SIG-M5 (cell line): ENCODE results near the gene MEST.
"Not testable (repeated sequence)": the region's sequence is repeated elsewhere in the genome, so short reads cannot be mapped to it uniquely, and the experiment has no call there.

Source experiments
- DNase-seq: peaks from one replicate; lab custom pipeline; 2025; lab: John Stamatoyannopoulos, UW

MEST gene, protein sequence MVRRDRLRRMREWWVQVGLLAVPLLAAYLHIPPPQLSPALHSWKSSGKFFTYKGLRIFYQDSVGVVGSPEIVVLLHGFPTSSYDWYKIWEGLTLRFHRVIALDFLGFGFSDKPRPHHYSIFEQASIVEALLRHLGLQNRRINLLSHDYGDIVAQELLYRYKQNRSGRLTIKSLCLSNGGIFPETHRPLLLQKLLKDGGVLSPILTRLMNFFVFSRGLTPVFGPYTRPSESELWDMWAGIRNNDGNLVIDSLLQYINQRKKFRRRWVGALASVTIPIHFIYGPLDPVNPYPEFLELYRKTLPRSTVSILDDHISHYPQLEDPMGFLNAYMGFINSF

DNA sequence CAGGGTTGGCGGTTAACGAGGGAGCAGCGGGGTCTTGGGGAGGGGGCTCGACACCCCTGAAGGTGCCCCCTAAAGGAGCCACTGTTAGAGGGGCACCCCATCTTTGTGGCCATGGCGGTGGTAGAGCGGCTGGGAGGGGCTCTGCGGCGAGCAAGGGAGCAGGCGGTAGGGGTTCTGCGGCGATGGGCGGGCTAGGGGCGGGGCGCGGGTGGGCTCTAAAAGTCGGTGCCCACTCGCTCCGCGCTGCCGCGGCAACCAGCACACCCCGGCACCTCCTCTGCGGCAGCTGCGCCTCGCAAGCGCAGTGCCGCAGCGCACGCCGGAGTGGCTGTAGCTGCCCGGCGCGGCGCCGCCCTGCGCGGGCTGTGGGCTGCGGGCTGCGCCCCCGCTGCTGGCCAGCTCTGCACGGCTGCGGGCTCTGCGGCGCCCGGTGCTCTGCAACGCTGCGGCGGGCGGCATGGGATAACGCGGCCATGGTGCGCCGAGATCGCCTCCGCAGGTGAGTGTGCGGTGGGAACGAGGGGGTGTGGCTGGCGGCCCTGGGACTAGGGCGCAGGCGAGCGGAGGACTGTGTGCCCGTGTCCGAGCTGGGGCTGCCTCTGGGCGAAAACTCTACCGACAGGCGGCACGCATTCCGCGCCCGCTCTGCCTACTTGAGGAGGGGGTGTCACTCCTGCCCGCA, at the start of gene MEST:
Gene MEST, plus strand, starts transcription at position 245 of the 682 bp plus-strand sequence. Its CDS starts 229 bp downstream, at position 474.
- no peak for DNase-seq

DNA sequence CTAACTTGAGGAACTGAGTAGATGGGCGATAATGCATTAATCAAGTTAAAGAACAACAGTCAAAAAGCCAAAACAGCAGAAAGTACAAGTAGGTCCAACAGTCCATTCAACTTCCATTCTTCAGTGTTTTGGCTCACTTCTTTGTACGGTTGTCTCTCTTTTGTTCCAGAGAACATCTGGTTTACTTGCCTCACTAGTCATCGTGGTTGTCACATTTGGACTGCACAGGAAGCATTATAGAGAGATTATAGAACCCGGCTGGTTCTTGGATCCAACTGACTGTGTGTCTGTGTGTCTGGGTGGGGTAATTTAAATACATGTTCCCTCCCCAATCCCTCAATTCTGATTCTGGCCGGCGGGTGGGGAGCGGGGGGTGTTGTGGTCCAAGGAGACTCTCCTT, 49.3 kb upstream of the MEST start:
- no peak for DNase-seq

DNA sequence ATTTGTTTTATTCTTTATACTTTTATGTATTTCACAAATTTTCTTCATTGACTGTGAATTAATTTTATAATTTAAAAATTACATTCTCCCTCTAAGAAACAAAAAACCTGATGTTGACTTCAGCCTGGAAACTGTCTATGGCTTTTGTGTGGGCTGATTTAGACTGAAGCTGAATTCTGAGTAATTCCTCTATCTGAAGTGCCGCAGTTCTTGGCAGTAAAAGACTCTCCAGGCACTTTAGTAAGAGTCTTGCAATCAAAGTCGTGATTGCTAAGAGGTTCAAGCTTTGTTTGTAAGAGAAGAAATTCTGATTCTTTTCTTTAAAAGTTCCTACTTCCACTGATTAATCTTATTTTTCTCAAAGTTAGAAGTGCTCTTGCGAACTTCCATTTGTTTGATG, 47.7 kb upstream of the MEST start:
- no peak for DNase-seq

DNA sequence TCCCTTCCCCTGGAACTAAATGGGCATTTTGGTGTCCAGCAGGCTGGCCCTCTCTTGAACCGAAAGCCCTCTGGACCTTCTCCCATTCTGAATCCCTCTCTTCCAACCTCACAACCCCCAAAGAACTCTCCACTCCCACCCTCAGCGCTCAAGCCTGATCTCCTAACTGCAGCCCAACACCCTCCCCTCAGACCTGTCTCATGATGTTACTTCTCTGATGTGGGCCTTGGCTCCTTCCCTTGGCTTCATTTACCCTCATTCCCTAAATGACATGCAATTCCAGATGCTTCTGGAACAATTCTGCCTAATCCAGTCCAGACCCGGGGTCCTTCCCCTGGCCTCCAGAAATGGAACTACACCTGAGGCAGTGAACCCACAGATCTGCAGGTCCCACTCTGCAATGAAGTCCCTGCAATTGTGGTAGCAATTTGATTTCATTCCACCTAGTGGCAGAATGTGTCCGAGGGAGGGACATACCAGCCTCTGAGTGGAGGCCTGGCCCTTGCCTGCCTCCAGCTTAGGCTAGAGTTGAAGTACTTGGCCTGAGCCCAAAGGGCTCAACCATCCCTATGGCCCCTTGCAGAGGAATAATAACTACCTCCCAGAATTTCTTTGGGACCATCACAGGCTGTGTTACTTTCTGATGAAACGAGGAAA, 47.0 kb upstream of the MEST start:
- DNase-seq = no peak

DNA sequence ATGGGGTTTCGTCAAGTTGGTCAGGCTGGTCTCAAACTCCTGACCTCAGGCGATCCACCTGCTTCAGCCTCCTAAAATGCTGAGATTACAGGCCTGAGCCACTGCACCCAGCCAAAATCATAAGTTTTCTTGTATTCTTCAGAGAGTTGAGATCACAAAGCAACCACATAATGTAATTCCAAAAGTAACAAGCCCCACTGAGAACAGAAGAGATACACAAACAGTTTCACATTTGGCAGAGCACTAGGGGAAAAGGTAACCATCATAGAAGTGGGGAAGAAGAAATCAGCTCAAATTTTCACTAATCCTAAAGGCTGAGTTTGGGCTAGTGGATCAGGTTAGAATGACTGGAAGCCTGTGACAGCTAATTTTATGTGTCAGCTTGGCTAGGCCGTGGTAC, 45.6 kb upstream of the MEST start:
- no peak for DNase-seq

DNA sequence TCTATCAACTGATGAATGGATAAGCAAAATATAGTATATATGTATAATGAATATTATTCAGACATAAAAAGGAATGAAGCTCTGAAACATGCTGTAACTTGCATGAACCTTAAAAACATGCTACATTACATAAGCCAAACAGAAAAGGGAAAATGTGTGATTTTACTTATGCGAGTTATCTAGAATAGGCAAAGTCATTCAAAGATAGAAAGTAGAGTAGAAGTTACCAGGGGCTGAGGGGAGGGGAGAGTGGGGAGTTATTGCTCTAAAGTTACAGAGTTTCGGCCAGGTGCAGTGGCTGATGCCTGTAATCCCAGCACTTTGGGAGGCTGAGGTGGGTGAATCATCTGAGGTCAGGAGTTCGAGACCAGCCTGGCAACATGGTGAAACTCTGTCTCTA, 40.5 kb upstream of the MEST start:
- DNase-seq = not testable (repeated sequence)

DNA sequence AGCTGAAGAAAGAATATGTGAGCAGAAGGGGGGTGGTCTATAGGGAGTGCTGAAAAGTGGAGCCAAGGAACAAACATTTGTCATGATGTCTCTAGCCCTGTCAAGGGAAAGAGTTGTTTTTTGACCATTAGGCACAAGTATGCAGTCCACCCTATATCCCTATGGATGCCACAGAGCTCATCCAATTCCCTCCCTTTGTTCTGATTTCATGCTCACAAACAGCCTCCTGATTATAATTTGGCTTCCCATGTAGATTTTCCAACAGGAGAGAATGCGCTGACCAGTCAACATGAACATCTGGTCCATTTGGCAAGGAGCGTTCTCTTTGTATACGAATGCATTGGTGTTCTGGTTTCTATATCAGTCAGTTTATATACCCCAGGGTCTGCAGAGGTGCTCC, 38.9 kb upstream of the MEST start:
- DNase-seq = no peak

DNA sequence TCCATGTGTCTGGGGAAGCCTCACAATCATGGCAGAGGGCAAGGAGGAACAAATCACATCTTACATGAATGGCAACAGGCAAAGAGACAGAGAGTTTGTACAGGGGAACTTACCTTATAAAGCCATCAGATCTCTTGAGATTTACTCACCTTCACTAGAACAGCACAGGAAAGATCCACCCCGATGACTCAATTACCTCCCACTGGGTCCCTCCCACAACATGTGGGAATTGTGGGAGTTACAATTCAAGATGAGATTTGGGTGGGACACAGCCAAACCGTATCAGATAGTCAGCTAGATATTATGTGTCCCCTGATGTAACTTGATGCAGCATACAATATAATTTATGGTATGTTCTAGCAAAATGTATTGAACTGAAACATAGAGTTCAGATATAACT, 36.9 kb upstream of the MEST start:
- DNase-seq = no peak

DNA sequence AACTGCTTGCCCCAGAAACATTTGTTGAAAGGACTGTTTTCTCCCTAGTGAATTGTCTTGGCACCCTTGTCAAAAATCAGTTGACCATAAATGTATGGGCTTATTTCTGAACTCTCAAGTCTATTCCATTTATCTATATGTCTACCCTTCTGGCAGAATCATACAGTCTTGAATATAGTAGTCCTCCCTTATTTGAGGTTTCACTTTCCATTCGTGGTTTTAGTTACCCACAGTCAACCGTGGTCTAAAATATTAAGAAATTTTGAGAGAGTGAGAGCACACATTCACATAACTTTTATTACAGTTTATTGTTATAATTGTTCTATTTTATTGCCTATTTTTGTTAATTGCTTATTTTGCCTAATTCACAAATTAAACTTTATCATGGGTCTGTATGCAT, 33.6 kb upstream of the MEST start:
- DNase-seq = no peak

DNA sequence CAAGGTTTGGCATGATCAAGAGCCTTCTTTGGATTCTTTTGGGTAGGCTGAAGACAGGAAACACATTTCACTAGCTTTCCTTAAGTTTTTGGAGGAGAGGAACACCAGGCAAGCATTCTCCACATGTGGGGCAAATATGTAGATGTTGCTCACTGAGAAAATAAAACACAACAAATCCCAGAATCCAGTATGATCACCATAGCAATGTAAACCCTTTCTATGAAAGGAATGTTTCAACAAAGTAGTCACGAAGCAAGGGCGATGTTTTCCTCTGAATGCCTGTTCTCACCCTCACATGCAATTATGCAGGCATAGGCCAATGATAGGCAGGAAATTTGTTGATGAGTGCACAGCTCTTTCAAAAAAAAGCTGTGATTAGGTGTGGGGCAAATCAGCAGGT, 30.6 kb upstream of the MEST start:
- DNase-seq = no peak

DNA sequence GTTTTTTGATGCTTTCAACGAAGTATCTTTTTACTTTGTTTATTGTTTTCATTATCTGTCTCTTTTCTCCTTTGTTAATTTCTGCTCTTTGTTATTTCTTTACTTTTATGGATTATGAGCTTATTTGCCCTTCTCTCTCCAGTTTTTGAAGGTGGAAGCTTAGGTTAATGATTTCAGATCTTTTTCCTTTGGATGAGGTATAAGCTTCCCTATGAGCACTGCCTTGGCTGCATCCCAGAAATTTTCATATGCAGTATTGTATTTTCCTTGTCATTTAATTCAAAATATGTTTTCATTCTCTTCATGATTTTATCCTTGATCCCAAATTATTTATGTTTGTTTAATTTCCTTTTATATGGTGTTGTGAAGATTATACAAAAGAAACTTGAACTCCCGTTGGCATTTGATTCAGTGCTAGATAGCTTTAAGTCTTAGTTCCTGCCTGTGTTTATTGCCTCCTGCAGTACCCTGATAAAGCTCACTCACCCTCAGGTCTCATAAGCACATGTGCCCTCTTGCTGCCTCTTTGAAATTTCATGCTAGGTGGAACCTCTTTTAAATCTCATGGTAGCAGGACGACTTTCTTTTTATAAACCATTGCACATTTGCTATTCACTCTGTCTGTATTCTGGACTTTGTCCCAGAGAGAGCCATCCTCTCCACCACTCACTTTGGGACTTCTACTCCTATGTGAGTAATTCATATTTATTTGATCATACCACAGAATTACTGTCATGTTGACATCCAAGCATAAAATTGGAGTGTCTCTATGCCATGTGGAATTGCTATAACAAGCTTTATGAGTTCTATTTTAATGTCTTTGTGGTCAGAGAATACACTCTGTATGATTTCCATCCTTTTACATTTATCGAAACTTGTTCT, 28.1 kb upstream of the MEST start:
- DNase-seq = no peak

DNA sequence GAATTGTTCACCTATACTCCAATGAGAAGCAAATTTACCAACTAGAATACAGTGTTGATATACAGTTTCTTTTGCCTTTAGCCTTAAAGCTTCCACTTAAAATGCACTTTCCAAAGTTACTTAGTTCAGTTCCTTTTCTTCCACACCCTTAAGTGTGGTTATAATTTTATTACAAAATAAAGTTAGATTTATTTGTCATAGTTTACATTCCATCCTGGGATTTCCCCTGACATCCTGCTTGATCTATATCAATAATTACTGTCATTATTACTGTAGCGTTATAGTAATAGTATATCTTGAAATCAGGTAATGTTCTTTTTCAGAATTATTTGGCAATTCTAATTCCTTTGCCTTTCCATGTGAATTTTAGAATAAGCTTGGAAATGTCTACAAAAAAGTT, 23.3 kb upstream of the MEST start:
- DNase-seq = no peak

DNA sequence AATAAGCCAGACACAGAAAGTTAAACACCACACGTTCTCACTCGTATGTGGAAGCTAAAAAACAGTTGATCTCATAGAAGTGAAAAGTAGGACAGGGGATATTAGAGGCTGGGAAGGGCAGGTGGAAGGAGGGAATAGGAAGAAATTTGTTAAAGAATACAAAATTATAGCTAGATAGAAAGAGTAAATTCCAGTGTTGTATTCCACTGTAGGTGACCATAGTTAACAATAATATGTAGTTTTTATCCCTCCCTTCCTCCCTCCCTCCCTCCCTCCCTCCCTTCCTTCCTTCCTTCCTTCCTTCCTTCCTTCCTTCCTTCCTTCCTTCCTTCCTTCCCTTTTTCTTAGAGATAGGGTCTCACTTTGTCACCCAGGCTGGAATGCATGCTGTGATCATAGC, 19.9 kb upstream of the MEST start:
- DNase-seq = no peak

DNA sequence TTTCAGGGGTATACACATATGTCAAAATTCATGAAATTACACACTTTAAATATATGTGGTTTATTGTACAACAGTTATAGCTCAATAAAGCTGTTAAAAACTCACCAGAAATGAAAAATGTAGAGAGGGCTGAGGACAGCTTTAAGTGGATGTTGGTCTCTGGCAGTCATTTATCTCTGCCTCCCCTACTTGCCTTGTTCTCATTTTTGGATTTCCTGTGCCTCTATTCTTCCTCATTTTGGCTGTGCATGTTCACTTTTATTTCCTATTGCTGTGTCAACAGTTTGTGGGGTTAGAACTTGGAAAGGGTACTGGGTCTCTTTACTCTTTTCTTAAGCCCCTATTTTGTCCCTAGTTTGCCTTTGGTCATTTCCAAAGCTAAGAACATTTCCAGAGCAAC, 18.6 kb upstream of the MEST start:
- DNase-seq = no peak

DNA sequence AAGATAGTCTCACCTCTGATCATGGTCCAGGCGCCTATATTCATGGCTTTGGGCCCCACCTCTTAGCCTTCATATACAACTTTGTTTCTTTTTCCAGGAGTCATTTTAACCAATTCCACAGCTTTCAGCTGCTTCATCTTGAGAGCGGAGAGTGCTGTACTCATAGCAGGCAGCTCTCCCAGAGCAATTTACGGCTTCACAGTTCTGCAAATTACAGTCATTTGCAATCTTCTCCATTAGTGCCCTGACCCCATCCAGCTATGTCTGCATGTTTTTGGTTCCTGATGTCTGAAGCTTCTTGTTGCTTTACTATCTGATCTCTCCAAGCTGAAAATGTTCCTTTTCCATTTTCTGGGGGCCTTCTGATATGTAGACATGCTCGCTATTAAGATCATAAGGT, 18.0 kb upstream of the MEST start:
- DNase-seq = no peak

DNA sequence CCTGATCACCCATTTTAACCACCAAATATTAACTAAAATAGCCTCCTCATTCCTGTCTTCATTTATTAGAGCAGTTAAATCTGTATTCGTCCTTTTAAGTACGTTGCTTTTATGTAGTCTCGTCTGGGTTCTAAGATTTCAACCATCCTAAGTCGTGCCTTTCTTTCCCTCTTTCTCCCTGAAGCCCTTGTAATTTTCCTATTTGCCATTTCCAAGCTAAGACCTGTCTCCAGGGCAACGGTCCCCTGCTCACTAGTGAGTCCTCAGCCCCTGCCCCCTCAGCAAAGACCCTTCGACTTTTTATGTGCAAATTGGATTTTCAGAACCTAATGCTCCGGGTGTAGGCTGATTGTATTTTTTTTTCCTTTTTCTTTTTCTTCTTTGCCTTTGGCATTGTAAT, 16.1 kb upstream of the MEST start:
- DNase-seq = no peak

DNA sequence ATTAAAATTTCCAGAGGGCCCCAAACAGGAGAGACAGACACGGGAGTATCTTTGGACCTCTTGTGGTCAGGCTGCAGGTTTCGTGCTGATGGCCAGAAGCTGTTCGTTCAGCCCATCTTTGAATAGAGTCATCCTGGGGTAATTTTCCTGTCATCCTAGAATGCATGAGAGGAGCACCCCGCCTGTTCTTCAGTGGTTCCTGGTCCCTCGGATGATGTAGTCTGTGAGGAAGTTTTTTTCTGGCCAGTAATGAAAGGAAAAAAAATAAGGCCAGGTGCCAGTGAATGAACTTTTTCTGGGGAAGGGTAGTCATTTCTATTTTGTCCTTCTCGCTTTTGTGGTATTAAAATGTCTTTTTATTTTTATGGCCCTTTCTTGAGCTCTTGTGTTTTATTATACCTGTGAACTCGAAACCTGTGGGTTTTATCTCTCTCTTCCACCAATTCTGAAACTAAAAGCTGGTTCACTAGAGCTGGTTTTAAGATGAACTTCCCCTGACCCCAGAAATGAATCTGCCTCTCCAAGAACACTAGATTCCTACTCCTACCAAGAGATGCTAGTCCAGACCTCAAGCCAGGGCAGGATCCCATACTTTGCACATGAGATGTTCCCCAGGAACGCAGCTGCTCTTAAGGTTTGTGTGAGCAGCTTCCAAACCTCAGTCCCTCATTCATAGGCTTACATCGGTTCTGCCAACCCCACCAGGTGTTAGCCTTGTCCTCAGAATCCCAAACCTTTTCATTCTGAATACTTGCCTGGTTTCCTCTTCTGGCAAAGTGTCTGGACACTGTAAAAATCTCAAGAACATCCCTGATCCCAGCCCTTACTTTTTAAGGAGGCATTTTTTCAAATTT, 15.4 kb upstream of the MEST start:
- DNase-seq = no peak

DNA sequence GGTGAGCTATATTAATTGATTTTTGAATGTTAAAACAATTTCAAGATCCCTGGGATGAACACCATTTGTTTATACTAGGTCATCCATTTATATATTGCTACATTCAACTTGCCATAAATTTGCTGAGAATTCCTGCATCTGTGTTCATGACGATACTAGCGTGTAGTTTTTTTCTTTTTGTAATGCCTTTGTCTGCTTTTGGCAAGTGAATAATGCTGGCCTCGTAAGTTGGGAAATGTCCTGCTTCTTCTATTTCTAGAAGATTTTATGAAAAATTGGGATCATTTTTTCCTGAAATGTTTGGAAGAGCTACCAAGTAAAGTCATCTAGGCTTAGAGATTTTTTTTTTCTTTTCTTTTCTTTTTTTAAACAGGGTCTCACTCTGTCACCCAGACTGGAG, 12.9 kb upstream of the MEST start:
- no peak for DNase-seq

DNA sequence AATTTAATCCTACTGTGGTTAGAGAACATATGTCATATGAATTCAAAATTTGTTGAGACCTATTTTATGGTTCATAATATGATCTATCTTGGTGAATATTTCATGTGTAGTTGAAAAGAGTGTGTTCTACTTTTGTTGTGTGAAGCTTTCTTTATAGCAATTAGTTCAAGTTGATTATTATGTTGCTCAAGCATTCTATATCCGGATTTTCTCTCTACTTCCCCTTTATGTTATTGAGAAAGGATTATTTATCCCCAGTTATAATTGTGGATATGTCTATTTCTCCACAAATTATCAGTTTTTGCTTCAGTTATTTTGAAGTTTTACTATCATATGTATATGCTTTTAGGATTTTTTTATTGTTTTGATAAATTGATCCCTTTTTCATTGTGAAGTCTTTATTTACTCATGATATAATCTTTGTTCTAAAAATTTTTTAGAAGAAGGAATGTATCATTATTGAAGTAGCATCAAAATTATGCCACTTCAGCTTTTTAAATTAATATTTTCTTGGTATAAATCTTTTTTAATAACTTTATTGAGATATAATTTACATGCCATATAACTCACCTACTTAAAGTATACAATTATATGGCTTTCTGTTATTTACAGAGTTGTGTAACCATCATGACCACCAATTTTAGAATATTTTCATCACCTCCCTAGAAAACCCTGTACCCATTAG, 12.0 kb upstream of the MEST start:
- no peak for DNase-seq

DNA sequence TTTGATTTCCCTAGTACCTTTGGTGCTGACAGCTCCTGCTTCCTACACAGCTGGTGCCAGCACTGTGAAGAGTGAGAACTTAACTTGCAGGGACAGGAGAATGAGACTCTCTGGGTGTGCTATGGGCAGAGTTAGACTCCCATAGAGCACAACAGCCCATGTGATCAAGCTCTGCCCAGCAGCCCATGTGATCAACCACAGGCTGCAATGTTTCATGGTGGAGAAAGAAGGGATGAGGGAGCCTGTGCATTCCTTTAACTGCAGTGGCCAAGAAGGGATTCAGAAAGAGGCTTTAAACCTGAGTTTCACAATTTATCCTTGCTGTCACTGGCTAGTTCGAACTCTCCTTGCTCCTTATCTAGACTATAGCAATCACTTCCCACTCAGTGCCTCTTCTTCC, 10.0 kb upstream of the MEST start:
- DNase-seq = no peak

DNA sequence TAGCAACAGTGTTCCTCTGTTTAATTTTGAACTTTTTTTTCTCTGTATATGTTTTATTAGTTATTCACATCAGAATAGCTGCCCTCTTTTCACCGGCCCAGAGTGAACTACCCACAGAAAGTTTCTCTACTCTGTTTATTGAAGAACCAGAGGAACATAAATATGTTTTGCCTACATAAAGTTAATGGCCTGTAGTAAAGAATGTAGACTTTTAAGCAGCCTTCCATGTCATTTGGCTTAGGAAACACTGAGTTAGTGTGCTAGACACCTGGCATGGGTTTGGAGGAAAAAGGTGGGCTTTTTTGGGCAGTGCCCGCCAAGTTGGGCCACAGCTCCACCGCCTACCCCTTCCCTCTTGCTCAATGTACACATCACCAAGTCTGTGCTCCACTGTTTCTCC, 8.9 kb upstream of the MEST start:
- no peak for DNase-seq
